Measurements from ENCODE around the gene TMEM139. TPM values are rescaled to one million over a fixed set of nuclear protein-coding genes. Genes with fewer than 3 reads are reported as not detected.

TMEM139 gene
- total RNA-seq, 1 experiment from 2014 or later = 1.5 TPM

DNA sequence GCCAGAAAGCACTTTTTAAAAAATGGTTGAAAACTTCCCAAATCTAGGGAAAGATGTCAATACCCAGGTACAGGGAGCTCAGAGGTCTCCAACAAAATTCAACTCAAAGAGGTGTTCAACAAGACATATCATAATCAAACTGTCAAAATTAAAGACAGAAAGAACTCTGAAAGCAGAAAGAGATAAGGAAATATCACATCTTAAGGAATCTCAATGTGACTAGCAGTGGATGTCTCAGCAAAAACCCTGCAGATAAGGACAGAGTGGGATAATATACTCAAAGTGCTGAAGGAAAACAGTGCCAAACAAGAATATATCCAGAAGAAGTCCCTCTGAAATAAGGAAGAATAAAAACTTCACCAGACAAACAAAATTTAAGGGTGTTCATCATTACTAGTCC is 34.6 kb upstream of the TMEM139 start (continued):
- TF ChIP-seq, protein P1, sequence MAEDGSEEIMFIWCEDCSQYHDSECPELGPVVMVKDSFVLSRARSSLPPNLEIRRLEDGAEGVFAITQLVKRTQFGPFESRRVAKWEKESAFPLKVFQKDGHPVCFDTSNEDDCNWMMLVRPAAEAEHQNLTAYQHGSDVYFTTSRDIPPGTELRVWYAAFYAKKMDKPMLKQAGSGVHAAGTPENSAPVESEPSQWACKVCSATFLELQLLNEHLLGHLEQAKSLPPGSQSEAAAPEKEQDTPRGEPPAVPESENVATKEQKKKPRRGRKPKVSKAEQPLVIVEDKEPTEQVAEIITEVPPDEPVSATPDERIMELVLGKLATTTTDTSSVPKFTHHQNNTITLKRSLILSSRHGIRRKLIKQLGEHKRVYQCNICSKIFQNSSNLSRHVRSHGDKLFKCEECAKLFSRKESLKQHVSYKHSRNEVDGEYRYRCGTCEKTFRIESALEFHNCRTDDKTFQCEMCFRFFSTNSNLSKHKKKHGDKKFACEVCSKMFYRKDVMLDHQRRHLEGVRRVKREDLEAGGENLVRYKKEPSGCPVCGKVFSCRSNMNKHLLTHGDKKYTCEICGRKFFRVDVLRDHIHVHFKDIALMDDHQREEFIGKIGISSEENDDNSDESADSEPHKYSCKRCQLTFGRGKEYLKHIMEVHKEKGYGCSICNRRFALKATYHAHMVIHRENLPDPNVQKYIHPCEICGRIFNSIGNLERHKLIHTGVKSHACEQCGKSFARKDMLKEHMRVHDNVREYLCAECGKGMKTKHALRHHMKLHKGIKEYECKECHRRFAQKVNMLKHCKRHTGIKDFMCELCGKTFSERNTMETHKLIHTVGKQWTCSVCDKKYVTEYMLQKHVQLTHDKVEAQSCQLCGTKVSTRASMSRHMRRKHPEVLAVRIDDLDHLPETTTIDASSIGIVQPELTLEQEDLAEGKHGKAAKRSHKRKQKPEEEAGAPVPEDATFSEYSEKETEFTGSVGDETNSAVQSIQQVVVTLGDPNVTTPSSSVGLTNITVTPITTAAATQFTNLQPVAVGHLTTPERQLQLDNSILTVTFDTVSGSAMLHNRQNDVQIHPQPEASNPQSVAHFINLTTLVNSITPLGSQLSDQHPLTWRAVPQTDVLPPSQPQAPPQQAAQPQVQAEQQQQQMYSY (CRISPR knock-in tag; IDR thresholded peaks at IDR 0.05) = no peak
- TF ChIP-seq NFE2L1 (CRISPR knock-in tag; IDR thresholded peaks at IDR 0.05) = no peak
- TF ChIP-seq, protein P2, sequence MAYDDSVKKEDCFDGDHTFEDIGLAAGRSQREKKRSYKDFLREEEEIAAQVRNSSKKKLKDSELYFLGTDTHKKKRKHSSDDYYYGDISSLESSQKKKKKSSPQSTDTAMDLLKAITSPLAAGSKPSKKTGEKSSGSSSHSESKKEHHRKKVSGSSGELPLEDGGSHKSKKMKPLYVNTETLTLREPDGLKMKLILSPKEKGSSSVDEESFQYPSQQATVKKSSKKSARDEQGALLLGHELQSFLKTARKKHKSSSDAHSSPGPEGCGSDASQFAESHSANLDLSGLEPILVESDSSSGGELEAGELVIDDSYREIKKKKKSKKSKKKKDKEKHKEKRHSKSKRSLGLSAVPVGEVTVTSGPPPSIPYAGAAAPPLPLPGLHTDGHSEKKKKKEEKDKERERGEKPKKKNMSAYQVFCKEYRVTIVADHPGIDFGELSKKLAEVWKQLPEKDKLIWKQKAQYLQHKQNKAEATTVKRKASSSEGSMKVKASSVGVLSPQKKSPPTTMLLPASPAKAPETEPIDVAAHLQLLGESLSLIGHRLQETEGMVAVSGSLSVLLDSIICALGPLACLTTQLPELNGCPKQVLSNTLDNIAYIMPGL (CRISPR knock-in tag; IDR thresholded peaks at IDR 0.05) = no peak
- no peak for TF ChIP-seq ATF1 (CRISPR knock-in tag; IDR thresholded peaks at IDR 0.05)

DNA sequence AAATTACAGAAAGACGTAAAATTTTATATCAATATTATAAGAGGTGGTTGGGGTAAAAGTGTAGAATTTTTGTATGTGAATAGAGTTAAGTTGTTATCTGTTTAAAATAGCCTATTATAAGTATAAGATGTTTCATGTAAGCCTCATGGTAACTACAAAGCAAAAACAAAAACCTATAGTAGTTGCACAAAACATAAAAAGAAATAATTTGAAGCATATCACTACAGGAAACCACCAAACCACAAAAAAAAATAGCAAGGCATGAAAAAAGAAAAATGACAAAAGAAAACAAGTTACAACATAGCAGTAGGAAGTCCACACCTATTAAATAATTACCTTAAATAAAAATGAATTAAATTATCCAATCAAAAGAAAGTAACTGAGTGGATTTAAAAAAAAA is 33.9 kb upstream of the TMEM139 start:
- Mint-ChIP-seq H3K27me3 (ENCODE audit: low read depth) (peaks cover 9% of the 10 kb centered on the region), H3K4me1 (no peaks in the 10 kb centered on the region), H3K36me3 (no peaks in the 10 kb centered on the region), H3K9me3 (peaks cover 11% of the 10 kb centered on the region; the same call in 1 of the 2 replicates), H3K27ac (no peak overlapping the region), H3K4me3 (no peak overlapping the region)
- ChIA-PET POLR2A (no interaction called here), CTCF (interaction anchor here (1.2 to 3.1 kb wide), 2 partner anchors 10 to 48 kb away, joined by 3 to 16 read pairs; no protein-coding TSS in a partner anchor)
- ATAC-seq = no peak
- DNase-seq (ENCODE audit: low spot score) = no peak
- TF ChIP-seq, protein P3, sequence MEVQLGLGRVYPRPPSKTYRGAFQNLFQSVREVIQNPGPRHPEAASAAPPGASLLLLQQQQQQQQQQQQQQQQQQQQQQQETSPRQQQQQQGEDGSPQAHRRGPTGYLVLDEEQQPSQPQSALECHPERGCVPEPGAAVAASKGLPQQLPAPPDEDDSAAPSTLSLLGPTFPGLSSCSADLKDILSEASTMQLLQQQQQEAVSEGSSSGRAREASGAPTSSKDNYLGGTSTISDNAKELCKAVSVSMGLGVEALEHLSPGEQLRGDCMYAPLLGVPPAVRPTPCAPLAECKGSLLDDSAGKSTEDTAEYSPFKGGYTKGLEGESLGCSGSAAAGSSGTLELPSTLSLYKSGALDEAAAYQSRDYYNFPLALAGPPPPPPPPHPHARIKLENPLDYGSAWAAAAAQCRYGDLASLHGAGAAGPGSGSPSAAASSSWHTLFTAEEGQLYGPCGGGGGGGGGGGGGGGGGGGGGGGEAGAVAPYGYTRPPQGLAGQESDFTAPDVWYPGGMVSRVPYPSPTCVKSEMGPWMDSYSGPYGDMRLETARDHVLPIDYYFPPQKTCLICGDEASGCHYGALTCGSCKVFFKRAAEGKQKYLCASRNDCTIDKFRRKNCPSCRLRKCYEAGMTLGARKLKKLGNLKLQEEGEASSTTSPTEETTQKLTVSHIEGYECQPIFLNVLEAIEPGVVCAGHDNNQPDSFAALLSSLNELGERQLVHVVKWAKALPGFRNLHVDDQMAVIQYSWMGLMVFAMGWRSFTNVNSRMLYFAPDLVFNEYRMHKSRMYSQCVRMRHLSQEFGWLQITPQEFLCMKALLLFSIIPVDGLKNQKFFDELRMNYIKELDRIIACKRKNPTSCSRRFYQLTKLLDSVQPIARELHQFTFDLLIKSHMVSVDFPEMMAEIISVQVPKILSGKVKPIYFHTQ (CRISPR knock-in tag; IDR thresholded peaks at IDR 0.05) = no peak
- TF ChIP-seq TCF7 (CRISPR knock-in tag; IDR thresholded peaks at IDR 0.05; ENCODE audit: low read depth) (no peak), CREM (CRISPR knock-in tag; IDR thresholded peaks at IDR 0.05) (no peak), JAZF1 (CRISPR knock-in tag; IDR thresholded peaks at IDR 0.05) (no peak), GTF2I (CRISPR knock-in tag; conservative IDR thresholded peaks at IDR 0.05) (no peak), MYBL2 (CRISPR knock-in tag; IDR thresholded peaks at IDR 0.05) (no peak), TP53 (CRISPR knock-in tag; IDR thresholded peaks at IDR 0.05) (no peak), ETV6 (CRISPR knock-in tag; IDR thresholded peaks at IDR 0.05) (no peak), ZNF232 (CRISPR knock-in tag; IDR thresholded peaks at IDR 0.05) (no peak), ZNF396 (CRISPR knock-in tag; IDR thresholded peaks at IDR 0.05; ENCODE audit: borderline replicate concordance) (no peak), NR1H2 (CRISPR knock-in tag; IDR thresholded peaks at IDR 0.05) (no peak)
- TF ChIP-seq, protein P4, sequence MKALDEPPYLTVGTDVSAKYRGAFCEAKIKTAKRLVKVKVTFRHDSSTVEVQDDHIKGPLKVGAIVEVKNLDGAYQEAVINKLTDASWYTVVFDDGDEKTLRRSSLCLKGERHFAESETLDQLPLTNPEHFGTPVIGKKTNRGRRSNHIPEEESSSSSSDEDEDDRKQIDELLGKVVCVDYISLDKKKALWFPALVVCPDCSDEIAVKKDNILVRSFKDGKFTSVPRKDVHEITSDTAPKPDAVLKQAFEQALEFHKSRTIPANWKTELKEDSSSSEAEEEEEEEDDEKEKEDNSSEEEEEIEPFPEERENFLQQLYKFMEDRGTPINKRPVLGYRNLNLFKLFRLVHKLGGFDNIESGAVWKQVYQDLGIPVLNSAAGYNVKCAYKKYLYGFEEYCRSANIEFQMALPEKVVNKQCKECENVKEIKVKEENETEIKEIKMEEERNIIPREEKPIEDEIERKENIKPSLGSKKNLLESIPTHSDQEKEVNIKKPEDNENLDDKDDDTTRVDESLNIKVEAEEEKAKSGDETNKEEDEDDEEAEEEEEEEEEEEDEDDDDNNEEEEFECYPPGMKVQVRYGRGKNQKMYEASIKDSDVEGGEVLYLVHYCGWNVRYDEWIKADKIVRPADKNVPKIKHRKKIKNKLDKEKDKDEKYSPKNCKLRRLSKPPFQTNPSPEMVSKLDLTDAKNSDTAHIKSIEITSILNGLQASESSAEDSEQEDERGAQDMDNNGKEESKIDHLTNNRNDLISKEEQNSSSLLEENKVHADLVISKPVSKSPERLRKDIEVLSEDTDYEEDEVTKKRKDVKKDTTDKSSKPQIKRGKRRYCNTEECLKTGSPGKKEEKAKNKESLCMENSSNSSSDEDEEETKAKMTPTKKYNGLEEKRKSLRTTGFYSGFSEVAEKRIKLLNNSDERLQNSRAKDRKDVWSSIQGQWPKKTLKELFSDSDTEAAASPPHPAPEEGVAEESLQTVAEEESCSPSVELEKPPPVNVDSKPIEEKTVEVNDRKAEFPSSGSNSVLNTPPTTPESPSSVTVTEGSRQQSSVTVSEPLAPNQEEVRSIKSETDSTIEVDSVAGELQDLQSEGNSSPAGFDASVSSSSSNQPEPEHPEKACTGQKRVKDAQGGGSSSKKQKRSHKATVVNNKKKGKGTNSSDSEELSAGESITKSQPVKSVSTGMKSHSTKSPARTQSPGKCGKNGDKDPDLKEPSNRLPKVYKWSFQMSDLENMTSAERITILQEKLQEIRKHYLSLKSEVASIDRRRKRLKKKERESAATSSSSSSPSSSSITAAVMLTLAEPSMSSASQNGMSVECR (CRISPR knock-in tag; IDR thresholded peaks at IDR 0.05; ENCODE audit: borderline replicate concordance) = no peak
- TF ChIP-seq, protein P5, sequence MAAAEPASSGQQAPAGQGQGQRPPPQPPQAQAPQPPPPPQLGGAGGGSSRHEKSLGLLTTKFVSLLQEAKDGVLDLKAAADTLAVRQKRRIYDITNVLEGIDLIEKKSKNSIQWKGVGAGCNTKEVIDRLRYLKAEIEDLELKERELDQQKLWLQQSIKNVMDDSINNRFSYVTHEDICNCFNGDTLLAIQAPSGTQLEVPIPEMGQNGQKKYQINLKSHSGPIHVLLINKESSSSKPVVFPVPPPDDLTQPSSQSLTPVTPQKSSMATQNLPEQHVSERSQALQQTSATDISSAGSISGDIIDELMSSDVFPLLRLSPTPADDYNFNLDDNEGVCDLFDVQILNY (CRISPR knock-in tag; IDR thresholded peaks at IDR 0.05) = no peak
- TF ChIP-seq, protein P6, sequence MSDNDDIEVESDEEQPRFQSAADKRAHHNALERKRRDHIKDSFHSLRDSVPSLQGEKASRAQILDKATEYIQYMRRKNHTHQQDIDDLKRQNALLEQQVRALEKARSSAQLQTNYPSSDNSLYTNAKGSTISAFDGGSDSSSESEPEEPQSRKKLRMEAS (CRISPR knock-in tag; IDR thresholded peaks at IDR 0.05) = no peak
- TF ChIP-seq, protein P7, sequence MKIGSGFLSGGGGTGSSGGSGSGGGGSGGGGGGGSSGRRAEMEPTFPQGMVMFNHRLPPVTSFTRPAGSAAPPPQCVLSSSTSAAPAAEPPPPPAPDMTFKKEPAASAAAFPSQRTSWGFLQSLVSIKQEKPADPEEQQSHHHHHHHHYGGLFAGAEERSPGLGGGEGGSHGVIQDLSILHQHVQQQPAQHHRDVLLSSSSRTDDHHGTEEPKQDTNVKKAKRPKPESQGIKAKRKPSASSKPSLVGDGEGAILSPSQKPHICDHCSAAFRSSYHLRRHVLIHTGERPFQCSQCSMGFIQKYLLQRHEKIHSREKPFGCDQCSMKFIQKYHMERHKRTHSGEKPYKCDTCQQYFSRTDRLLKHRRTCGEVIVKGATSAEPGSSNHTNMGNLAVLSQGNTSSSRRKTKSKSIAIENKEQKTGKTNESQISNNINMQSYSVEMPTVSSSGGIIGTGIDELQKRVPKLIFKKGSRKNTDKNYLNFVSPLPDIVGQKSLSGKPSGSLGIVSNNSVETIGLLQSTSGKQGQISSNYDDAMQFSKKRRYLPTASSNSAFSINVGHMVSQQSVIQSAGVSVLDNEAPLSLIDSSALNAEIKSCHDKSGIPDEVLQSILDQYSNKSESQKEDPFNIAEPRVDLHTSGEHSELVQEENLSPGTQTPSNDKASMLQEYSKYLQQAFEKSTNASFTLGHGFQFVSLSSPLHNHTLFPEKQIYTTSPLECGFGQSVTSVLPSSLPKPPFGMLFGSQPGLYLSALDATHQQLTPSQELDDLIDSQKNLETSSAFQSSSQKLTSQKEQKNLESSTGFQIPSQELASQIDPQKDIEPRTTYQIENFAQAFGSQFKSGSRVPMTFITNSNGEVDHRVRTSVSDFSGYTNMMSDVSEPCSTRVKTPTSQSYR (CRISPR knock-in tag; IDR thresholded peaks at IDR 0.05) = no peak
